Measurements from ENCODE around the gene SERGEF. TPM values are rescaled to one million over a fixed set of nuclear protein-coding genes. Genes with fewer than 3 reads are reported as not detected.

SERGEF gene
- polyA plus RNA-seq, 4 donors: 18.7 to 23.2 (median 20.5) TPM

DNA sequence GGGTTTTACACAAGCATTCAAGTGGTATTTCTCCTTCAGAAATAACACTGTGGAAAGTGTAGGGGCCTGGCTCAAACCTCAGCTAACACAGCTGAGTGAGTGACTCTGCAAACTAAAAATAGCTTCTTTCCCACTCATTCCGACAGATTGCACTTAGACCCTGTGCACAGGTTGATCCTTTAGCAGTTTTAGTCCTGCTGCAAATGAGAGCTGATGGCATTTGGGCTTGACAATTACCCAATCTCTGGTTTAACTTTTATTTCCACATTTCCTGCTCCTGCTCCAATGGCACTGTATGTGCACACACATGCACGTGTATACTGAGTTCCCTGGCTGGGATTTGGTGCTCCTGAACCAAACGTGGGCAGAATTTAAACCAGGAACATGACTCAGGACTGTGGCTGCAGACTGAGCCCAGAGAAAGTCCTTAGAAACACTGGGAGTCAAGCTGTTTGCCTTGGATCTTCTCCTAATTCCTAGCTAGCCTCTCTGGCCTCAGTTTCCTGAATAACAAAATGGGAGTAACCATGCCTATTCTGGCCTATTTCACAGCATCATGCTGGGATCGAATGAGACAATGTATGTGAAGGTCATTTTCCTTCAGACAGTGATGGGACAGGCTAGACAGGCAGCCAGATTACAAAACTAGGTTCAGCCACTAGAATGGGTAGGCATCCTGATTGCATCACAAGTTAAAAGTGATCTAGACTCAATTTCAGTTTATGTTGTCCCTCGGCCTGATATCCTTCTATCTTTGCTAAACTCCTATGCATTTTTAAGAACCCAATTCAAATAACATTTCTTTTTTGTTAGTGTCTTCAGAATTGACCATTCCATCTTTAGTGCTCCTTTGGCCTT, 58.2 kb downstream of the SERGEF start:
- no peak for DNase-seq (ENCODE audit: low read depth in 4 of 4, low spot score in 2 of 4)

DNA sequence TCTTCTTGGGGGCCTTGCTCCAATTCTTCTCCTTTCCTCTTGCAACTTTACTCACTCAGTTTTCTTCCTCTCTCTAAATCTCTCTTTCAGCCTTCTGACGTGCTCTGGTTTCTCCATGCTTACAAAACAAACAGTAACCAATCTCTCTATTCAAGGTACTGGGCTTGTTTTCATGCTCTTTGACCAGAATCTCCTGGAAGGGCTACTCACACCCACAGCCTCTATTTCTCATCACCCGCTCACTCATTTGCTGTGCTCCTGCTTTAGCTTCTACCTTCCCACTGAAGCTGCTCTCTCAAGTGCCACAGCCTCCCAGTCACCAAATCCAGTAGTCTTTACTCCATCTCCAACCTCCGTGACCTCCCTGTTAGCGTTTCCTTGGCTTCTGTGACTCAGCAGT, 60.4 kb downstream of the SERGEF start:
- DNase-seq (ENCODE audit: low read depth in 4 of 4, low spot score in 2 of 4): no peak

DNA sequence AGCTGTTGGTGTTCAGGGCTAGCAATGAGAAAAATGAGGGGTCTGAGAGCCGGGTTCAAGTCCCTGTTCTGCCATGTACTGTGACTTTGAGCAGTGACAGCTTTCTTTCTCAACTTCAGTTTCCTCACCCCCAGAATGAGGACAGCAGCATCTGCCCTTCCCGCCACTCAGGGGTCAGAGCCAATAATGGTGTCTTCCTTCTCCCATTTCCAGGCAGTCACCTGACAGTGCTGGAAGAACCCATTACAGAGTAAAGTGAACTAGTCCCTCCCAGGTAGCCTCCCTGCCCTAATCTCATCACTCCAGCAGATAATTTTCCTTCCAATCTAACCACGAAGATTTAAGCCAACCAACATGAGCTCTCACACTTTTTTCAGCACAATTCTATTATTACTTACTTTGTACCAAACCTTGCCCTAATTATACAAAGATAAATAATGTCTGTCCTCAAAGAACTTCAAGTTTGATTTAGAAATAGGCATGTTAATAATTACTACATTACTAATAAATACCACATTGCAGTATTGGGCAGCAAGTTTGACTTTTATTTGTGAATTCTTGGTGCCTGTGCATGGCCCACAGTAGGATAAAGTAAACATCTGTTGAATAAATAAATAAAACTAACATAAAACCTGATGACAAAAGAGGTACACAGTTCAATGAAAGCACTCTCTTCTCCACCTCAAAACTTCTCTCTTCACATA, 61.0 kb downstream of the SERGEF start:
- no peak for DNase-seq (ENCODE audit: low read depth in 4 of 4, low spot score in 2 of 4)

DNA sequence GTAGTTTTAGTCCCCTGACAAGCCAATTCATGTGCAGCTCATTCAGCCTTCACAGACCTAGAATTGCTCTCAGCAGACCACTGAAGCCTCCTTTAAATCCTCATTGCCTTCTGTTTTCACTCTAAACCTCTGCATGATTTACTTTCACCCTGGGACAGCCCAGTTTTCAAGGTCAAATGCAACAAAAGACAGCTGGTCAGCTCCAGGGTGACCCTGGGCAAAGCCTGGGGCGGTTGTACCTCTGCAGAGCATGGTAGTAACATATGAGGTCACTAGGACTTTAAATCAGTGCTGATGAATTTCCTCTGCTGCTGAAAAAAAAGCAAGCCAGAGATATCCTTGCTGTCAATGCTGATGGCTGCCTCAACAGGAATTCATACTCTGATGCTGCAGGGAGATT, 62.2 kb downstream of the SERGEF start:
- DNase-seq (ENCODE audit: low read depth in 4 of 4, low spot score in 2 of 4): peak in 1 of 4 donors; percentile 24

DNA sequence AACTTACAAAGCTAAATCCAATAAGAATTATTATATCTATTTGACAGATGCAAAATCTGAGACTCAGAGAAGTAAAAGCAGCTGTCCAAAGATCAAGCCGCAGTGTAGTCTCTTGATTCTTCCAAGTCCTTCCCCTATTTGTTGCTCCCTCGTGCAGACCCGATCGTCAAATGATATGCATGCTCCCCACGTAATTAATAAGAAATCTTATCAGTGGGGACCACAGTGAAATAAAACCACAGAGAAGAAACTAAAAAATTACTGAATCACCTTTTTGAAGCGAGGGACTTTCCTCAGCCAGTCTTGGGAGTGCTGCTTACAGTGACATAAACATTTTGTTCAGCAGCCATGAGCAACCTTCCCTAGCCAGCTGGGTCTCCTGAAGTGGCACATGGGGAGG, 64.6 kb downstream of the SERGEF start:
- no peak for DNase-seq (ENCODE audit: low read depth in 4 of 4, low spot score in 2 of 4)

DNA sequence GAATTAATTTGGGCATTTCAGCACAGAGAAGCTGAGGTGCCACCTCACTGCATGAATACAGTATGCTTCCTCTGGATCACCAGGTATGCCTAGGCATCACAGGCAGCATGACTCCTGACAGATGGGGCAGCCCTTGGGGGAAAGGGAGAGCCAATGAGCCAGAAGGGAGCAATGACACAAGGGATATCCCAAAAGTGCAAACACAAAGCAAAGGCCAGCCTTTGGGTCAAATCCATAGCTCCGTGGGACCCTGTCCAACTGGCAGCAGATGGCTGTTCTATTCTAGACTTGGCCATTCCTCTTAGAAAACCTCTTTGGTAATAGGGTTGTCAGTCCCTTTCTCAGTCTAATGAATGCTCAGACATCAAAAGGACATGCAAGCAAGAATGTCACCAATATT, 73.3 kb downstream of the SERGEF start:
- no peak for DNase-seq (ENCODE audit: low read depth in 4 of 4, low spot score in 2 of 4)

DNA sequence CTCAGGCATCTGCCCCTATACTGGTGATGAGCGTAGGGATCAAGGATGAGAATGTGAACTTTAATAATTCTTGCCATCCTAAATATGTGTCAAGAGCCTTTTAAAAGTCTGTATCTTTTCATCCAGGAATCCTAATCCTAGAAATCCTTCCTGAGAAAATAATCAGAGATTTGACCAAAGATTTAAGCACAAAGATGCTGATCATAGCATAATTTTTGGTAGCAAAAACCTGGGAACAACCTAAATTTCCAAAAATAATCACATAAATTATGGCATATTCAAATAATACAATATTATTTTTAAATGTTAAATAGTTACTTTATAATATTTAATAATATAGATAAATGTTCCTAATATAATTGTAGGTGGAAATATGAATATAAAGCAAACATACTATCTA, 76.1 kb downstream of the SERGEF start:
- DNase-seq (ENCODE audit: low read depth in 4 of 4, low spot score in 2 of 4): no peak

DNA sequence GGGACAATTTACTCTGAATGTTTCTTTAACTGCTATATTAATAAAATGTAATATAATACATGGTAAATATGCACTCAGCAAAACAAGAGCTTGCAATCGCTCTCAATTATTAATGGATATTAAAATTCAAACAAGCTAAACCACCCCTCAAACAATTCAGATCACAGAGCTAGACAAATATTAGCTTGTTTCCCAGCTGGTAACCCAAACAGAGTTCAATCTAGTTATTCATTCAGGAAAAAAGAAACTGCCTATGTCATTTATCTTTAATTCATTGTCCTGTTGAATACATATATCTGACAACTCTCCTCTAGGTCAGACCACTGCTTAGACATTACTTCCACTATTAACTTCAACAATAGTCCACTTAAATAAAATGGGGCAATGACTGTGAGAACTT, 78.7 kb downstream of the SERGEF start:
- no peak for DNase-seq (ENCODE audit: low read depth in 4 of 4, low spot score in 2 of 4)

DNA sequence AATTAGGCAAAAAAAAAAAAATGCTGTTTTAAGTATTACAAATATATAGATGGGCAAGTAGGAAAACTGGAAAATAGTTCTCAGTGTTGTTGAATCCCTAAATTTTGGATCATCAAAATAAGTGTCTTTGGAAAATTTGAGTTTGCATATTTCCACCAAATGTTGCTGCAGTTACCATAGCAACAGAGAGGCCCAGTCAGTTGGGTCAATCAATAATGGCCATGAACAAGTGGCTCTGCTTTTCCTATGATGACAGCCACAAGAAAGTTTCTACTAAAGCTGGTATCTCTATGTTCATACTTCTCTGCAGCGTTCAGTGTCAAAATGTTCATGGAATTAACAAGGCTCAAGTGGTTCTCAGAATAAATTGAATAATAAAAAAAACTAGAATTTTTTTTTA, 79.1 kb downstream of the SERGEF start:
- DNase-seq (ENCODE audit: low read depth in 4 of 4, low spot score in 2 of 4): no peak

DNA sequence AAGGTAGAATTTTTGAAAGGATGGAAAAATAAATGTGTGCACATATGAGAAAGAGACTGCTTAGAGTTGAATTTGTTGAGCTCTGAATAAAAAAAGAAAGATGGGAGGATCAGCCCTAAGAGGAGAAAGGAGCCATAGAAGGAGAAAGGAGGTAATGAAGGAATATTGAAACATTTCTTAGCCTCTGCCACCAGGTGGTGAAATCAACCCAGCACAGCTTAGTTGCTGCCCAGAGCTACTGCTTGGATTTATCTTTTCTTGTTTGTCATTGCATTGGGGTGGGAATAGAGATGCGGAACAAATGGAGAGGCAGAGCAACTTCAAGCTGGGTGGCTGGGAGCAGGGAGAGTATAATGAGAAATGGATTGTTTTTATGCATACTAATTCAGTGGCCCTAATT, 80.4 kb downstream of the SERGEF start:
- DNase-seq (ENCODE audit: low read depth in 4 of 4, low spot score in 2 of 4): no peak

DNA sequence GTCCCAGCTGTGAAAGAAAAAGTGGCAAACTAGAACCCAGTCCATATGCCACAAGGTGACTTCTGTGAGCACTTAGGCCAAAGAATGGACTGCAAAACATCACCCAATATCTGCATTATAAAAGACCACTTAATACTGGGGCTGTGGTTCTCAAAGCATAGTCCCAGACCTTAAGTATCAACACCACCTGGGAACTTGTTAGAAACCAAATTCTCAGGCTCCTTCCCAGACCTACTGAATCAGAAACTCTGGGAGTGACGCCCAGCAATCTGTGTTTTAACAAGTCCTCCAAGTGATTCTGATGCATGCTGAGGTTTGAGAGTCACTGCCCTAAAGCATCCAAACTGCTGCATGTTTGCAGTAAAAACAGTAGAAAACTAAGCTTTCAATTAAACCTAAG, 81.3 kb downstream of the SERGEF start:
- DNase-seq (ENCODE audit: low read depth in 4 of 4, low spot score in 2 of 4): no peak

DNA sequence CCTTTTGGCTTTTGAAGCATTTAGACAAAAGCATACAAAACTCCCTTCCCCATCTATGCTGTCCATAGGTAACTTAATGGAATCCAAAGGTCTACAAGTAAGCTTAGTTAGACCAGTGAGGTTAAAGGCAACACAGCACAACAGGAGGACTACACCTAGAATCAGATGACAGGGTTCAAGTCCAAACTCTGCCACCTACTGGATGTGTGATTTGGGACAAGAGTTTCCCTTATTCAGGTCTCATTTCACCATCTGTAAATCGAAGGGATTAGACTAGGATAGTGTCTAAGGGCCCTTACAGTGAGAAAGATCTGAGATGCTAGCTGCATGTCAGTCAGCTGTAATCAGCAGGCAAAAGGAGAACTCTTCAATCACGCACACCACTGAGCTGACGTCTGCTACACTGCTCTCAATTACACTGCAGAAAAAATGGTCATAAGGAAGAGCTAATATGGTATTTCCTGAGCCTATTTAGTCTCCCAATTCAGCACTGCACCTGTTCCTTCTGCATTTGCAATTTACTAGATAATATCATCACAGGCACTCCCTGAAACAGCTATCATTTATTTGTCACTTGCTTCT, 82.2 kb downstream of the SERGEF start:
- no peak for DNase-seq (ENCODE audit: low read depth in 4 of 4, low spot score in 2 of 4)

DNA sequence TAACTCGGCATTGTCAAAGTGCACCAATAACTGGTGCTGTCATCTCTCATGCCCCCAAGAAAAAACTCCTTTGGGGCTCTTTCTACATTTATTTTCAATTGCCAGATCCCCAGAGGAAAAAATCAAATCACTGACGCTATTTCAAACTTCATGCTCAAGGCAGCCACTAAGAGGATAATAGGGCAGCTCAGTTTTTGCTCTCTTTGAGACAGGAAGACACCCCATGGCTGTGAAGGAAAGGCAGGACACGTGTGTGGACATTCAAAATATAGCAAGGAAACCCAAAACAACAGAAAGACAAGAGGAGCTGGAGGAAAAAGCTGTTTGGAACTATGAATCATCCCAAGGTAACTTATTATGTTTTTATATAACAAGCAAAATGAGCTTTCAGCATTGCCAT, 83.7 kb downstream of the SERGEF start:
- DNase-seq (ENCODE audit: low read depth in 4 of 4, low spot score in 2 of 4): no peak

DNA sequence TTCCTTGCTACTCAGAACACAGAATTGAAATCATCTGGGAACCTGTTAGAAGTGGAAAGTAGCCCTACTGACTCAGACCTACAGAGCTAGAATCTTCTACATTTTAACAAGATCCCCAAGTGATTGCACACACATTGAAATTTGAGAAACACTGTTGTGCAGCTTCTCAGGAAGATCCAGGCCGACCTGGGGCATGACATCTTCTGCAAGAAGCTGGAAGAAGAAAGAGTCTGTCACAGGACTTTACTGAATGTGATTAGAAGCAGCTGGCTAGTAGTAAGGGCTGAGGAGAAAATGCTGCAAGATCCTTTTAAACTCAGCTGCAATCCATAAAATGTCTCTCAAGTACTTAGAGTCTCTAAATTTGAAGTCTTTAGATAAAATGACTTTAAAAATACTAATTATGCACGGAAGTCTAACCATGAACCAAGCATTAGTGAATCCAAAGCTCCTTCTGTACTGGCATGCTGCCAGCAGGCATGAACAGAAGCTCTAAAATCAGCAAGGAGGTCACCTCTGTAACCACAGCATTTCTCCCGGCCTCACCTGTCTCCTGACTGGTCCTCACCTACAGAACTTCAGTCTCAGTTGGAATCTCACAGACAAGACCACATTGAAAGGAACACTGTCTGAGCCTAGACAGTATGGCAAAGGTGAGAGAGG, 85.0 kb downstream of the SERGEF start:
- peak in 3 of 4 donors; percentile 41 to 47 (median 41) for DNase-seq (ENCODE audit: low read depth in 4 of 4, low spot score in 2 of 4)

DNA sequence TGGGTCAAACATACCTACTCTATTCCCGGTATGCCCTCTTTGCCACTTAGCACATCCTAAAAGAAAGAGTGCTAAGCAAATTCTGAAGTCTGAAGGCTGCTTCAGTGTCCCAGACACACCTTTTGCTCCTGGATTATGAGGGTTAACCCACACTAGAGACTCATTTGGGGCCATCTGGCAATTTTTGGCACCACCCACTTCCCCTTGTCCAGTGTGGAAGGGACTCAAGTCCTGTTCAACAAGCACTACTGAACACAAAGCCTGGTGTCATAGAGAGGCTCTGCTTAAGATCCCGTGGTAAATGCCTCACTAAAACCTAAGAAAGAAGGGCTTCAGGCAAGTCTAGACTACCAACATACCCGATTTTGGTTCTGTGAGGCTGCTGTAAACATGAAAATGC, 85.8 kb downstream of the SERGEF start:
- DNase-seq (ENCODE audit: low read depth in 4 of 4, low spot score in 2 of 4): no peak

DNA sequence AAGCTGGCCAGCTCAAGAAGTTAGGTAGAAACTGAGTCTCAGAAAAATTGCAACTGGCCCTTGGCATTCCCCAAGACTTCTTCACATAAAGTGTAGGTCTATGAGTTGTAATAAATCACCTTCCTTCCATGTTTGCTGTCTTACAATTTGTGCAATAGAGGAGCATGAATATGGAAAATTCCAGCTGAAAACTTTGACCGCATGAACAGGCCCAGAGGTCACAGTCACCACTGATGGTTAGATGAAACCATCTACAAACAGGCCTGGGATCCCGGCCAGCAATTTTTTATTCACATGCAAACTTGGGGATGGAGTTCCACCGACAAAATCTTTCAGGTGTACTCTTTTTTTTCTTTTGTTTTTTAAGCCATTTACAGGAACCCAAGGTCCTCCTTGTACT, 88.1 kb downstream of the SERGEF start:
- no peak for DNase-seq (ENCODE audit: low read depth in 4 of 4, low spot score in 2 of 4)

DNA sequence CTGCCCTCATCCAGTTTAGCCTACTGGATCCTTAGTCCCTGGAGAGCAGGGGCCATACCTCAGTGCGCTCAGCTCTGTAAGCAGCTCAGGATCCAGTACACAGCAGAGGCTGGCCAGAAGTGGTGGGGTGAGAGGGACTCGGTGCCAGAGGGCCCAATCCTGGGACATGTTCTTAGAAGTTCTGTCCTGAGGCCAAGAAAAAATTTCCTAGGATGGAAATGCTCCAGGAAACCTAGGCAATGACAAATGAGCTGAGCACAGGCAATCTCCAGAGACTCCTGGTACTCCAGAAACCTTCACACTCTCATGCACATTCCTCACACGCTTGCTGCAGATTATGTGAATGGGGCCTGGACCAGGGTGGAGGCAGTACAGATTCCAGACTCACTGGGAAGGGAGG, 89.6 kb downstream of the SERGEF start:
- no peak for DNase-seq (ENCODE audit: low read depth in 4 of 4, low spot score in 2 of 4)

DNA sequence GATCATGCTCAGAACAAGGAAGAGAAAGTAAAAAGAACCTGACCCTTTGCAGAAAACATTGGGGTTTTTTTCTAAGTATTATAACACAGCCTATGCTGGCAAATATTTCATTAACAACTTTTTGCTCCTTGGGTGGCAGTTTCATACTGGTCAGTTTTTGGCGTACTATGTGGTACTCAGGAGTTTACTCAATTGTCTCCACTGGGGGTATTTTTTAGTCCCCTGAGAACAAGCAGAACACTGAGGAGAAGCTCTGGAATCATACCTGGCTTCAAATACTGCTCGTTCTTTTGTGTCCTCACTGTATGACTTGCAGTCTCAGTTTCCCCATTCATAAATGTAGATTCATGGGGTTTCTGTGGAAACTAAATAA, 90.4 kb downstream of the SERGEF start:
- no peak for DNase-seq (ENCODE audit: low read depth in 4 of 4, low spot score in 2 of 4)

DNA sequence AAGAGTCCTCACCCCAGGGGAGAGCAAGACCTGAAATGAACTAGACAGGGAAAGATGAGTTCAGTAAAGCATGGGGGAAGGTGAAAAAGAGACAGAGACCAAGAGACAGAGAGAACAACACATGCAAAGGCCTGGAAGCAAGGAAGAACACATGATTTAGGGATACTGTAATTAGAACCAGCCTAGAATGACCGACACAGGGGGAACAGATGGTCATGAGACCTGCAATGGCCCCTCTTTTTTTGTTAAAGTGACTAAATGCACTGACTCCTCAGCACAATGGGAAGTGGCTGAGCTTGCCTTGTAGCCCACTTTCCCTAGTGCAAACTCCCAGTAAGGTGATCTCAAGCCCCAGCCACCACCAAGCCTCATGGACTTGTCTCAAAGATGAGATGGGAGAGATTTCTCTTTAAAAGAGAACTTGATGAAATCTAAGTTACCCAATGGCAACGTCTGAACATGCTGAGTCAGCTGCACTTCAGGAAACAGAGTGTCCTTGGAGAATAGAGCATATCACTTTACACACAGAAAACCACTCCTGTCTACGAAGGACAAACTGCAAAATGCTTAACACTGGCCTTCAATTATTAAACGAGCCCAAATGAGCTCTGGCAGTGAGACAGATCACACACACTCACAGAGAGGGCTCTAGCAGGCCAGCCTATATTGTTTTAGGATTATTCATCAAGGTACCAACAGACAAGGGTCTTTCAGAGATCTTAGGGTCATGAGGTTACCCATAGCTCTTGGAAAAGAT, 91.0 kb downstream of the SERGEF start:
- DNase-seq (ENCODE audit: low read depth in 4 of 4, low spot score in 2 of 4): no peak

DNA sequence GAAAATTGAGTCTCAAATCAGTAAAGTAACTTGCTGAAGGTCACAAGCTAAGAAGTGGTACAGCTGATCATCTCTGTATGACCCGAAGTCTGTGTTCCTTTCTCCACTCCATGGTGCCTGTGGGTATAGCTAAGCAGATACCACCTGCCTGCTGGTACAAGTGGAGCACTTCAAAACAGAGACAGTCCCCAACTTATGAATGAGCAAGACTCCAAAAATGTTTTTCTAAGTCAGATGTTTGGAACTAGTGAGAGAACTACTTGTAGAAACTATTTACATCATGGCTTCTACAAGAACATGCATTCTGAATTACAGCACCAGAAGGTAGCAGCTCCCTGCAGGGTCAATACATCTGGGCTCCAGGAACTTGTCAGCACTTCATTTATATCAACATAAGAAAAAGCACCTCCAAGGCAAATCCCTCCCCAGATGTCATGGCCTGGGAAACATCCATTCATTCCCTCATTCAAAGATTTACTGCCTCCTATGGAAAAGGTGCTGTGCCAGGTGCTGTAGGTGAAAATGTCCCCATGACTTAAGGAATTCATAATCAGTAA, 94.7 kb downstream of the SERGEF start:
- no peak for DNase-seq (ENCODE audit: low read depth in 4 of 4, low spot score in 2 of 4)

All from left renal cortex interstitium (tissue), 4 donors.